GM12873 (cell line): ENCODE results near the gene STAT2.

ENCODE experiments used
- CTCF ChIP-seq: IDR thresholded peaks from 2 replicates; pipeline ENCODE4 v1.5.1; 2012; ENCODE audit warnings: low read depth, mild to moderate bottlenecking, moderate library complexity, low read length, control low read depth; ENCODE audit not compliant: insufficient read depth; ENCODE audit errors: missing control alignments

The STAT2 gene

GRCh38 chr12:56385873-56386272, 26.0 kb upstream of the STAT2 start:
- TF ChIP-seq CTCF = no peak

GRCh38 chr12:56382611-56383010, 22.7 kb upstream of the STAT2 start:
- no peak for TF ChIP-seq CTCF

- TF ChIP-seq CTCF = no peak
Measured at GRCh38 chr12:56377989-56378316, 18.0 kb upstream of the STAT2 start.

GRCh38 chr12:56377310-56377988, 17.5 kb upstream of the STAT2 start:
- TF ChIP-seq CTCF = no peak

DNA sequence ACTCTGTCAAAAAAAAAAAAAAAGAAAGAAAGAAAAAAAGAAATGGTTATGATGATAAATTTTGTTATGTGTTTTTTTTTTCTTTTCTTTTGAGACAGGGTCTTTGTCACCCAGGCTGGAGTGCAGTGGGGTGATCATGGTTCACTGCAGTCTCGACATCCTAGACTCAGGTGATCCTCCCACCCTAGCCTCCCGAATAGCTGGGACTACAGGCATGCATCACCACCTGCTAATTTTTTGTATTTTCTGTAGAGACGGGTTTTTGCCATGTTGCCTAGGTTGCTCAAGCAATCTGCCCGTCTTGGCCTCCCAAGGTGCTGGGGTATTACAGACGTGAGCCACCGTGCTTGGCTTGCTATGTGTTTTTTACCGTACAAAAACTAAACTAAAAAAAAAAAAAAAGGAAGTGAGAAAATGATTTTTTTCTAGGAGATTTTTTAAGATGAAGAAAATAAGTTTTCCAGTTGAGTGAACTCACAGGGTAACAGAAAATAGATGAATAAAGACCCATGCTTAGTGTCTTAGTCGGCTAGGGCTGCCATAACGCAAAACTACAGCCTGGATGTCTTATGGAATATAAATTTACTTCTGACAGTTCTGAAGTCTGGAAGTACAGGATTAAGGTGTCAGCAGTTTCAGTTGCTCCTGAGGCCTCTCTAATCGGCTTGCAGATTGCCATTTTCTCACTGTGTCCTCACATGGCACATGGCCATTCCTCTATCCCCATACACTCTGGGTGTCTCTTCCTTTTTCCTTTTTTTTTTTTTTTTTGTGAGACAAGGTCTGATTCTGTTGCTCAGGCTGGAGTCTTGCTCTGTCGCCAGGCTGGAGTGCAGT, 15.9 kb upstream of the STAT2 start:
- TF ChIP-seq CTCF = no peak

DNA sequence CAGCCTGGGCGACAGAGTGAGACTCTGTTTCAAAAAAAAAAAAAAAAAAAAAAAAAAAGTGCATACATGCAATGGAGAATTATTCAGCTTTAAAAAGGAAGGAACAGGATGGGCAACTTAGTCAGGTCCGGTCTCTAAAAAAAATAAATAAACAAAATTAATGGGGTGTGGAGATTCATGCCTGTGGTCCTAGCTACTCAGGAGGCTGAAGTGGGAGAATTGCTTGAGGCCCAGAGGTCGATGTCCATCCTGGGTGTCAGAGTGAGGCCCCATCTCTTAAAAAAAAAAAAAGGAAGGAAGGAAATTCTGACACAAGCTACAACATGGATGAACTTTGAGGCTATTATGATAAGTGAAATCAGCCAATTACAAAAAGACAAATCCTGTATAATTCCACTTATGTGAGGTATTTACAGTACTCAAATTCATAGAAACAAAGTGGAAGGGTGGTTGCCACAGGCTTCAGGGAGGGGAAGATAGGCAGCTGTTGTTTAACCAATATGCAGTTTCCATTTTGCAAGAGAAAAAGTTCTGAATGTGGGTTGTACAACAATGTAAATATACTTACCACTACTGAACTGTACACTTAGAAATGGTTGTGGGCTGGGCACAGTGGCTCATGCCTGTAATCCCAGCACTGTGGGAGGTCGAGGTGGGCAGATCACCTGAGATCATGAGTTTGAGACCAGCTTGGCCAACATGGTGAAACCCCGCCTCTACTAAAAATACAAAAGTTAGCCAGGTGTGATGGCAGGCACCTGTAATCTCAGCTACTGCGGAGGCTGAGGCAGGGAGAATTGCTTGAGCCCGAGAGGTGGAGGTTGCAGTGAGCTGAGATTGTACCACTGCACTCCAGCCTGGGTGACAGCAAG, 15.1 kb upstream of the STAT2 start:
- no peak for TF ChIP-seq CTCF

- TF ChIP-seq CTCF = no peak
Measured at GRCh38 chr12:56373515-56373914, 13.6 kb upstream of the STAT2 start.
